ENCODE data around the gene LY86.

The LY86 gene

GRCh38 chr6:6624269-6624990 lies 35.9 kb downstream of the LY86 start:
- no peak for DNase-seq

- no peak for DNase-seq
These were observed 37.7 kb downstream of the LY86 start for GRCh38 chr6:6626187-6626586.

GRCh38 chr6:6629402-6629801 lies 40.9 kb downstream of the LY86 start:
- peak; percentile 19 for DNase-seq

- DNase-seq = no peak
These were observed 42.5 kb downstream of the LY86 start for GRCh38 chr6:6631053-6631452.

GRCh38 chr6:6631534-6632276 lies 43.2 kb downstream of the LY86 start:
- DNase-seq = no peak

GRCh38 chr6:6633898-6634734 lies 45.6 kb downstream of the LY86 start:
- no peak for DNase-seq

- no peak for DNase-seq
These were observed 46.2 kb downstream of the LY86 start for GRCh38 chr6:6634735-6635075.

- DNase-seq = no peak
These were observed 46.8 kb downstream of the LY86 start for GRCh38 chr6:6635291-6635690.

GRCh38 chr6:6635869-6636268 lies 47.3 kb downstream of the LY86 start:
- DNase-seq = no peak

GRCh38 chr6:6639572-6639971 lies 51.1 kb downstream of the LY86 start:
- DNase-seq = no peak

GRCh38 chr6:6640926-6641325 lies 52.4 kb downstream of the LY86 start:
- DNase-seq = no peak

- no peak for DNase-seq
These were observed 54.9 kb downstream of the LY86 start for GRCh38 chr6:6643398-6643797.

- DNase-seq = no peak
These were observed 56.9 kb downstream of the LY86 start for GRCh38 chr6:6645261-6645917.

- DNase-seq = no peak
These were observed 57.9 kb downstream of the LY86 start for GRCh38 chr6:6646384-6646783.

- DNase-seq = no peak
These were observed 58.3 kb downstream of the LY86 start for GRCh38 chr6:6646859-6647258.

GRCh38 chr6:6648692-6649343 lies 60.3 kb downstream of the LY86 start:
- no peak for DNase-seq

GRCh38 chr6:6649824-6650349 lies 61.4 kb downstream of the LY86 start:
- DNase-seq = no peak

GRCh38 chr6:6650839-6651238 lies 62.3 kb downstream of the LY86 start:
- no peak for DNase-seq

- DNase-seq = no peak
These were observed 62.8 kb downstream of the LY86 start for GRCh38 chr6:6651335-6651734.

GRCh38 chr6:6652932-6653331 lies 64.4 kb downstream of the LY86 start:
- no peak for DNase-seq

GRCh38 chr6:6654599-6655575 lies 66.4 kb downstream of the LY86 start:
- DNase-seq = peak; percentile 75
